ENCODE results near the gene COL20A1.

- no peak for TF ChIP-seq CTCF (IDR thresholded peaks at IDR 0.05; ENCODE audit: insufficient read depth, low read depth, low read length)
- TF ChIP-seq EZH2 (IDR thresholded peaks at IDR 0.05; ENCODE audit: insufficient read depth, low read length): no peak
Measured at GRCh38 chr20:63312273-63312672, 19.3 kb downstream of the COL20A1 start.
